Measurements from ENCODE around the gene S1PR2.
"Not testable (repeated sequence)": the region's sequence is repeated elsewhere in the genome, so short reads cannot be mapped to it uniquely, and the experiment has no call there.

The S1PR2 gene

DNA sequence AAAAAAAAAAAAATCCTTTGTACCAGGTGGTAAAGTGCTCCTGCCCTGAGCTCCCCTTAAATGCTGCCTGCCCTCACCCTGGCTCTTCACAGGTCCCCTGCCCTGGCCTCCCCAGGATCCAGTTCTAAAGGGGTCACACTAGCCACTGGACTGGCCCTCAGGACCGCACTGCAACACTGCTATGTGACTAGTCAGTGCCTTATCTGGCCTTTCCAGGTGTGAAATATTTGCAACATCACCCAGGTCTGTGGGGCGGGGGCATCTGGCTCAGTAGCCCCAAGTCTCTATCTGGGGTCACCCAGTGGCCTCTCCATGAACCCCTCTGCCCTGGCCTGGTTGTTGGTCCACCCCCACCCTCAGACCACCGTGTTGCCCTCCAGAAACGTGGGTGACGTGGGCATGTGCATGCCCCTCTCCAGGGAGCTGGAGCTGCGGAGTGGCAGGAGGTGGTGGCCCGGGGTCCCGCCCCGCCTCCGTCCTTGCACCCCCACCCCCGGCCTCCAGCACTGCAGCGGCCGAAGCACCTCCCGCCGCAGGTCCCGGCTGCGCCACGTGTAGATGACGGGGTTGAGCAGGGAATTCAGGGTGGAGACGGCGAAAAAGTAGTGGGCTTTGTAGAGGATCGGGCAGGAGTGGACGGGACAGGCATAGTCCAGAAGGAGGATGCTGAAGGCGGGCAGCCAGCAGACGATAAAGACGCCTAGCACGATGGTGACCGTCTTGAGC lies 7.5 kb downstream of the S1PR2 start:
- no peak for DNase-seq (ENCODE audit: low spot score)

DNA sequence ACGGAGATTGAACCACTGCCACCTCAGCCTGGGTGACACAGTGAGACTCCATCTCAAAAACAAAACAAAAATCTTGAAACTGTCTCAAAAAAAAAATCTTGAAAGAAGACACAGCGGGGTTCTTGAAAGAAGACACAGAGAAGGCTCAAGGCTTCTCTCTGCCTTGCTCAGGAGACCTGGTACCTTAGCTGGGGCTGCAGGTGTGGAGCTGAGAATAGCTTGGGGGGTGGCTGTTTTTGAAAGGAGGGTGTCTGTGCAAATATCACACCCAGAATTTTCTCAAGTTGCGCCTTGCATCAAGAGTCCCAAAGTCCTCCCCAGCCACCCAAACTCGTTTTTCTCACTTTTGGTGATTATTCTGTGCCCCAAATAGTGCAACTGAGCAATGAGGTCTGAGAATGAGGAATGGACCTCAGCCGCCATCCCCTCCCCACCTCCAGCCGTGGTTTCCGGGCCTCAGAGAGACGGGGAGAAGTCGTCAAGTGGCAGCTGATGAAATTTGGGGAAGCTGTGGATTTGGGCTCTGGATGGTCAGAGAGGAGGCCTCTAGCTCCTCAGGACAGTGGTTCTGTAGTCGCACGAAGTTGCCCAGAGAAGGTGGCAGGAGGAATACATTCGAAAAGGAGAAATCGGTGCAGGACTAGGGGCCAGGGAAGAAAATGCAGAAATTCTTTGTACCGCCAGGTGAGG lies 8.8 kb downstream of the S1PR2 start:
- peak; percentile 2 for DNase-seq (ENCODE audit: low spot score)

DNA sequence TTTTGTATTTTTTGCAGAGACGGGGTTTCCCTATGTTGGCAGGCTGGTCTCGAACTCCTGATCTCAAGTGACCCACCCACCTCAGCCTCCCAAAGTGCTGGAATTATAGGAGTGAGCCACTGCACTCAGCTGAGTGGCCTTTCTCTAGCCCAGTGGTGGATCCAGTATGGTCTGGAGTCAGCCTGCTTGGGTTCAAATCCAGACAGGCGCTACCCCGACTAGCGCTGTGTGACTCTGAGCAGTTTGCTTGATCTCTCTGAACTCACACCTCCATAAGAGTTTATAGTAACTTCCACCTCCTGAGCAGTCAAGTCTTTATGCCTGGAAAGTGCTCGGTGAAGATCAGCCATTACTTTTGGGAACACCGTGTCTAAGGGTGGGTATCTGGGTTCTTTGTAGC lies 10.4 kb downstream of the S1PR2 start:
- DNase-seq (ENCODE audit: low spot score): no peak

DNA sequence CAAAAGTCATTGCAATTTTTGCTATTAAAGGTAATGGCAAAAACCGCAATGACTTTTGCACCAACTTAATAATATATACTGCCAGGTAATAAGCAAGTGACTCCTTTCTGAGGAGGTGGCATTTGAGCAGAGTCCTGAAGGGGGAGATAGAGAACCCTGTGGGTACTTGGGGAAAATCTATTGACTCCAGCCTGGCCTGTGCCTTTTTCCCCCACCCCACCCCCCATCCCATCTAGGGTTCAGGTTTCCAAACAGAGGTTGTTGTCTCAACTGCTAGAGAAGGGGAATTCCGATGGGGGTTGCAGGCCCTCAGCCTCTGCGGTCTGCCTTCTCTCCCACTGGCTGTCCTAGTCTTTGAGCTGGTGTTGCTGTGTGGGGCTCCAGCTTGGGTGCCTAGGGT lies 11.5 kb downstream of the S1PR2 start:
- DNase-seq (ENCODE audit: low spot score): no peak

DNA sequence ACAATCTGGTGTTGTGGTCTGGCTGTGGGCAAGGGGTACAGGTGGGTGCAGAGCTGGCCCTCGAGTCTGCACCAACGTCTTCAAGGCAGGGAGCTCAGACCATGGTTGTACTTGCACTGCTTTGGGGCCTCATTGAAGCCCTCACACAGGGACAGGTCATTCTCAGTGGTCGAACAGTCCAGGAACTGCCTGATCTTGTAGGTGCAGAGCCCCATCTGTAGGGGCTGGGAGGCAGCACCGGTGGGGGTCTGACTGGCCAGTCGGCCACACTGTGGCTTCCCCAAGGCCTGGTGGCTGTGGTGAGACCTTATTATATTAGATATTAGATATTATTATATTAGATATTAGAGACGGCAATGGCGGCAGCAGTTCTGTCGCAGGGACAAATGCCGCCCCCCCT lies 14.0 kb downstream of the S1PR2 start:
- no peak for DNase-seq (ENCODE audit: low spot score)

DNA sequence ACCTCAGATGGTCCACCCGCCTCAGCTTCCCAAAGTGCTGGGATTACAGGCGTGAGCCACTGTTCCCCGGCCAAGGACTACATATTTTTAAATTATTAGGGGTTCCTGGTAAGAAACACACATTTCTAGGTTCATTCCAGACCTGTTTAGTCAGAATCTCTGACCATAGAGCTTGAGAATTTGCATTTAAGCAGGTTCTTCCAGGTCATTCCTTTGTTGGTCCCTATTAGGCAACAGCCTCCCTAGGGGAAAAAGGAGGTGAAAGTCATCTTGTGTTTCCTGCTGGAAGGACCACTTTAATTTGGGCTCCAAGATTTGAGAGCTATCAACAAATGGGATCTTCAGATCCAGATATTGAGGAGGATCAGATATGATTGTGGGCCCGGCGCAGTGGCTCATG lies 16.3 kb downstream of the S1PR2 start:
- no peak for DNase-seq (ENCODE audit: low spot score)

DNA sequence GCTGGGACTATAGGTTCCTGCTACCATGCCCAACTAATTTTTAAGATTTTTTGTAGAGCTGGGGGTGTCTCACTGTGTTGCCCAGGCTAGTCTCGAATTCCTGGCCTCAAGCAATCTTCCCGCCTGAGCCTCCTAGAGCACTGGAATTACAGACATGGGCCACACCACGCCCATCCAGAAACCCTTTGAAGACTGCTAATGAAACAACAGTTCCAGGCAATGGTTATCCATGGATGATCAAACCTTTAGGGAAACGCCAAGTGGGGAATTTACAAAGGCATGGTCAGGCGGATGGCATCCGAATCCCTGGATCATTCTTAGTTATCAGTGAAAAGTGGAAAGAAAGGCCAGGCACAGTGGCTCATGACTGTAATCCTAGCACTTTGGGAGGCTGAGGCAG lies 19.4 kb downstream of the S1PR2 start:
- DNase-seq (ENCODE audit: low spot score): no peak

DNA sequence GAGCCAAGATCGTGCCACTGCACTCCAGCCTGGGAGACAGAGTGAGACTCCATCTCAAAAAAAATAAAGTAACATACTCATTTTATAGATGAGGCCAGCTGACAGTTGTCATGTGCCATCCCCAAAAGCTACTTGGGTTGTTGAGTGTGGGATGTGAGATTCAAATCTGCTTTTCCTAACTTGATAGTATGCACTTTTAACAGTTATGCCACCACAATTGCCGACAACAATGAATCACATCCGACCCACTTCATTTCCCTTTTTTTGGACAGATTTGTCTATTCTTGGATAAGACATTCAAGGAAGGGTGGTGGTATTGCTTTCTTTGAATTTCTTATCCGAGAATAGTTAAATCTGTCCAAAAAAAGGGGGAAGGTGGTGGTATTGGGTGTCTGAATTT lies 20.1 kb downstream of the S1PR2 start:
- DNase-seq (ENCODE audit: low spot score): no peak

DNA sequence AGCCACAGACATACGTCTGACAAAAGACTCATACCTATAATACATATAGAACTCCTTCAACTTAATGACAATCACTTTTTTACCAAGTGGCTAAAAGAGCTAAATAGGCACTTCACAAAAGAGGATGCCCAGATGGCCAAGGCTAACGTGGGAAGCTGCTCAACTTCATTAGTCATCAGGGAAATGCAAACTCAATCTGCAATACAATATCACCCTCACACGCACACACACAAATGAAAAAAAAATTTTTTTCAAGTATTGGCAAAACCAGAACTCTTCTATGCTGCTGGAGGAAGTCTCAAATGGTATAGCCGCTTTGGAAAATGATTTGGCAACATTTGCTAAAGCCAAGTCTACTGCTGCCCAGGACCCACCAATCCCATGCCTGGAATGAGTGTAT lies 21.8 kb downstream of the S1PR2 start:
- DNase-seq (ENCODE audit: low spot score): no peak

DNA sequence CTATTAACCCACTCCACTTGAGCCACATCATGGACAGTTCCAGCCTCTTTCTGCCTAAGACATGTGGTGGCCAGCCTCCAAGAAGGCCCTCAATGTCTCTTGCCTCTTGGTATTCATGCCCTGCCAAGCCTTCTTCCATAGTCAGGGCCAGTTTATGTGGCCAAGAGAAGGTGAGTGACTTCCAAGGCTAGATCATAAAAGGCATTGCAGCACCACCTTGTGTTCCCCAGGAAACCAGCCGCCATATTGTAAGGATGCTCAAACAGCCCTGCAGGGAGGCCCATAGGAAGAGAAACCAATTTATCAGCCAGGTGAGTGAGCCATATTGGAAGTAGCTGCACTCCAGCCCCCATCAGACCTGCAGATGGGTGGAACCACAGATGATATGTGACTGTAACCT lies 24.1 kb downstream of the S1PR2 start:
- DNase-seq (ENCODE audit: low spot score): no peak

DNA sequence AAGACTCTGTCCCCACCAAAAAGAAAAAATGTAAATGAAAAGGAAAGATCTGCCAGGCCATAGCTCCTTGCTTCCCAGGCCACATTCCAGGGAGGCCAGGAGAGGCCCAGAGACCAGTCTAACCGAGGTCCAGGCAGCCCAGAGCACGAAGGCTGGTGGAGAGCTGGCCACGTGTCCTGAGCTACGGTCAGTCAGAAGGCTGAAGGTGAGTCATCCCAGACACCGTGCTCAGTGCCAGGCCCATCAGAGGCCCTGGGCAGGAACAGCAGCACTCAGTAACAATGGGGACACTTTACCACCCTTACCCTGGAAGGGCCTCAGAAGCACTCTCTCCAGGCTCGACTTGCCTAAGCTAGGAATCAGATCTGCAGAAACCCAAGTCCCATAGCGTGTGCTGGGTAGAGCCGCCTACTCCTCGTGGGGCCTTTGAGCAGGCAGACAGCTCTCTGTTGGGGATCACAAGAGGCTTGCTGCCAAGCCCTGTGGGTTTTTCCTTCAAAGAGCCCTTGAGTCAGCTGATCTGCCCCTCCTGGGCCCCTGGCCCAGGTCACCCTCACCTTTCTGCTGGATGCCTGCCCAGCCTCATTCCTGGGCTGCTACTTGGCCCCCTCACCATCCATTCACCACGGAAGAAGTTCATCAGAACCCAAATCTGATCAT lies 24.8 kb downstream of the S1PR2 start:
- no peak for DNase-seq (ENCODE audit: low spot score)

DNA sequence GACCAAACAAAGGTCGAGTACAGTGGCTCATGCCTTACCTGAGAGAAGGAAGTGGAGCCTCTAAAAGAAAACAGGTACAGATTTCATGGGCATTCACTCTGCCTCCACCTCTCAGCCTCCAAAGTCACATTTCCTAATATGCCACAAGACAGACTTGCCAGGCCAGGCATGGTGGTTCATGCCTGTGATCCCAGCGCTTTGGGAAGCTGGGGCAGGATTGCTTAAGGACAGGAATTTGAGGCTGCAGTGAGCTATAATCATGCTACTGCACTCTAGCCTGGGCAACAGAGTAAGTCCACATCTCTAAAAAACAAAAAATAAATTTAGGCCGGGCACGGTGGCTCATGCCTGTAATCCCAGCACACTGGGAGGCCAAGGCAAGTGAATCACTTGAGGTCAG lies 25.5 kb downstream of the S1PR2 start:
- no peak for DNase-seq (ENCODE audit: low spot score)

DNA sequence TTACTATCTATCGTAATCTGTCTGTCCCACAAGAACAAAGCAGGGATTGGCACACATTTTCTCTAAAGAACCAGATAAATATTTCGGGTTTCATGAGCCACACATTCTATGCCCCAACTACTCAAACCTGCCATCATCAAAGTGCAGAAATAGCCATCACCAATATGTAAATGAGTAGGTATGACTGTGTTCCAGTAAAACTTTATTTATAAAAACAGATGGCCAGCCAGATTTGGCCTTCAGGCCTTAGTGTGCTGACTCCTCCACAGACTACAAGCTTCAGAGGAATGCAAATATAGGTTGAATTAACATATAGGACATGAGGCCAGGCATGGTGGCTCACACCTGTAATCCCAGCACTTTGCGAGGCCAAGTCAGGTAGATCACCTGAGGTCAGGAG lies 27.4 kb downstream of the S1PR2 start:
- no peak for DNase-seq (ENCODE audit: low spot score)

DNA sequence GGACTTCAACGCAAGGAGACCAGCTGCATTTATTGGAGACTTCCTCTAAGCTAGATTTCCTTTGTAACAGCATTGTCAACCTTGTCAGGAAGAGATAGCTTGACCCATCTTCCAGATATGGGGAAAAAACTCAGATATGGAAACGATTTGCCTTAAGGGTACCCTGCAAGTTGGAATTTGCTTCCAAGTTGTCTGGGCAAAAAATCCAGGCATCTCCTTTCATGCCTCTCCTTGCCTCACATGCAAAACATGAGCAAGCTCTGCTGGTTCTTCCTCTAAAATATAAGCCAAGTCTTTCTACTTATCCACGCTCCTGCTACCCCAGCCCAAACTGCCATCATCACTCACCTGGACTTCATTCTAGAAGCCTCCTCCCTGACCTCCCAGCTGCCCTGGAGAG lies 30.0 kb downstream of the S1PR2 start:
- no peak for DNase-seq (ENCODE audit: low spot score)

DNA sequence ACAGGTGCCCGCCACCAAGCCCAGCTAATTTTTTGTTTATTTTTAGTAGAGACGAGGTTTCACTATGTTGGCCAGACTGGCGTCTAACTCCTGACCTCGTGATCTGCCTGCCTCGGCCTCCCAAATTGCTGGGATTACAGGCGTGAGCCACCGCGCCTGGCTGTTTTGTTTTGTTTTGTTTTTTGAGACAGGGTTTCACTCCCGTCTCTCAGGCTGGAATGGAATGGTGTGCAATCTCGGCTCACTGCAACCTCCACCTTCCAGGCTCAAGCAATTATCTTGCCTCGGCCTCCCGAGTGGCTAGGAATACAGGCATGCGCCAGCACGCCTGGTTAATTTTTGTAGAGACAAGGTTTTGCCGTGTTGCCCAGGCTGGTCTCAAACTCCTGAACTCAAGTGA lies 31.0 kb downstream of the S1PR2 start:
- DNase-seq (ENCODE audit: low spot score): not testable (repeated sequence)

DNA sequence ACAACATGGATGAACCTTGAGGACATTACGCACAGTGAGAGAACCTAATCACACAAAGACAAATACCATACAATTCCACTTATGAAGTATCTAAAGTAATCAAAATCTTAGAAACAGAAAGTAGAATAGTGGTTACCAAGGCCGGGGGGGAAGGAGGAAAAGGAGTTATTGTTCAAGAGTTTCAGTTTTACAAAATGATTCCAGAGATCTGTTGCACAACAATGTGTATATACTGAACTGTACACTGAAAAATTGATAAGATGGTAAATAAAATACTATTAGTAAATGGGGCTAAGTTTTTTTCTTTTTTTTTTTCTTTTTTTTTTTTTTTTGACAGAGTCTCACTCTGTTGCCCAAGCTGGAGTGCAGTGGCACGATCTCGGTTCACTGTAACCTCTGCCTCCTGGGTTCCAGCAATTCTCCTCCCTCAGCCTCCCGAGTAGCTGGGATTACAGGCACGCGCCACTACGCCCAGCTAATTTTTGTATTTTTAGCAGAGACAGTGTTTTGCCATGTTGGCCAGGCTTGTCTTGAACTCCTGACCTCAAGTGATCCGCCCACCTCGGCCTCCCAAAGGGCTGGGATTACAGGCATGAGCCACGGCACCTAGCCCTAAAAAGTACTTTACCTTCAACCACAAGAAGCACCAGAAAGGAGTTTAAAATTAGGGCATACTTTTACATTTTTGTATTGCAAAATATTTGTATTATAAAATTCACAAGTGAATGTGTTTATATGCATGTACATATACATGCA lies 32.1 kb downstream of the S1PR2 start:
- DNase-seq (ENCODE audit: low spot score): not testable (repeated sequence)

DNA sequence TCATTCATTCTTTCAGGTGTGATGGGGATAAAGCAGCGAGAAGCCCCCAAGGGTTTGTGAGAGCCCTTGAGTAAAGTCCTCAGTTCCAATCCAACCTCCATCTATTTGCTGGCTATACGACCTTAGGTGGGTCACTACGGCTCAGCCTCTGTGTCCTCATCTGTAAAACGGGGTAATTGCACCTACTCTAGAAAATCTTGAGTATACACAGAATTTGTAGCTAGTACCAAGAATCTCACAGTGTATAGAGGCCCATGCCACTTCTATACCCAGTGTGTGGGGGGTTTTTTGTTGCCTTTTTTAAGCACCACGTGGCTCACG lies 36.0 kb downstream of the S1PR2 start:
- DNase-seq (ENCODE audit: low spot score): no peak

DNA sequence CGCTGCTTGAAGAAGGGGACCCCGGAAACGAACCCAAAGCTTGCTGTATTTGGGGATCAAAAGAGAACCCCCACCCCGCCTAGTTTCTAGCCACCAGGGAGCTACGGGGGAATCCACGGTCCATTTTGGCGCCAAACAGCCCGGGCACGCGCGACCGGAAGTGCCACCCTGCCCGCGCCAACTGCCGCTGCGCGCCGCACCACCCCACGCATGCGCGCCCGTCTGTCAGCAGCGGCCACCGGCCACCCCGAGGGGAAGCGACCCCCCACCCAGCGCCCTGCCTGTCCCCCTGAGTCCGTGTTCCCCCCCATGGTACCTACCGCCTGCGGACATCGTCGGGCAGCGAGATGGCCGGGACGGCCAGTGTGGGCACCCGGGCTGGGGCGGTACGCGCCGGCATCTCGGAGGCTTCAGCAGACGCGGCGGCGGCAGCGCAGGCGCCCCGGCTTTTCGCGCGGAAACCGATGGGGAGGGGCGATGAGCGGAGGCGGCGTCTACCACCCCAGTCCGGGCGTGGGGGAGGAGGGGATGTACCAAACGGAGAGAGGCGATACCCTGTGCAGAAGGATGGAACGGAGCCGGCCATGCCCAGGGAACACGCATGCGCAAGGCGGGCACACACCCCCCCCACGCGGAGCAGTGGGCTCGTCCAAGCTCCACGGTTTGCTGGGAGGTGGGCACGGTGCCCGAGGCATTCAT lies 36.5 kb downstream of the S1PR2 start, which contains the start of gene DNMT1:
Gene DNMT1 (minus strand): TSS at position 454 of the 699 bp plus-strand sequence. CDS start 54 bp downstream, at position 400.
- DNase-seq (ENCODE audit: low spot score): peak; percentile 94

DNA sequence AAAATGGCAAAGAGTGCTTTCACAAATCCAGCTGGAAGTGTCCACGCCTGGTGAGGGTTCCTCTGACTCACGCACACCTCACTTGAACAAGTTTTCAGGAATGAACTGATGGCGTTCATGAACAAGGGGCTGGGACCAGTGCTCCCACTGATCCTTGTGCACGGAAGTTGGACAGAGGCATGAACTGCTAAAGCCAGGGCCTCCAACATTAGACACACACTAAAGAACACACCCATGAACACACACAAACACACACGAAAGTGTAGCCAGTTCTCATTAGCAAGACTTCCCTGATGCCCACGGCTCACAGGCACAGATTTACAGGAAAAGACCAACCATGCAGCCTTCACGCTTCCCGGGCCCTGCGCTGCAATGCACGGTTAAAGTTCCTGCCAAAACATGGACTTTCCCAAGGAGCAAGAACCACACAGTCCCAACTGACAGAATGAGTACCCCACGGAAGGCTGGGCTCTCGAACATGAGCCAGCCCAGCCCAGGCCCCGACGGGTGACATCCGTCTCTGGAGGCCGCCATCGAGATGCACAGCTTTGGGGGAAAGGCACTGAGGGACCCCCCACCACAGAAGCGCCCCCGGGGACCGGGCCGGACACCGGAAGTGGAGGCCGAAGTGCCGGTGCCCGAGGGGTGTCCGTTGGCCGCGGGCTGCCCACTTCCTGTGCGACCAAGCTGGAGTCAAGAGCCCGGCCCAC lies 37.2 kb downstream of the S1PR2 start:
- DNase-seq (ENCODE audit: low spot score): peak; percentile 7

DNA sequence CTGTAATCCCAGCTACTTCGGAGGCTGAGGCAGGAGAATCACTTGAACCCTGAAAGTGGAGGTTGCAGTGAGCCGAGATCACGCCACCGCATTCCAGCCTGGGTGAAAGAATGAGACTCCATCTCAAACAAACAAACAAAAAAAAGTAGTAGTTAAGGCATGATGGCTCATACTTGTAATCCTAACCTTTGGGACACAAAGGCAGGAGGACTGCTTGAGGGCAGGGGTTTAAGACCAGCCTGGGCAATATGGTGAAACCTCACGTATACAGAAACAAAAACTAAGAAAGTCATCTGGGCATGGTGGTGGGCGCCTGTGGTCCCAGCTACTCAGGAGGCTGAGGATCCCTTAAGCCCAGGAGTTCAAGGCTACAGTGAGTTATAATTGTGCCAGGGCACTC lies 38.2 kb downstream of the S1PR2 start:
- DNase-seq (ENCODE audit: low spot score): no peak

DNA sequence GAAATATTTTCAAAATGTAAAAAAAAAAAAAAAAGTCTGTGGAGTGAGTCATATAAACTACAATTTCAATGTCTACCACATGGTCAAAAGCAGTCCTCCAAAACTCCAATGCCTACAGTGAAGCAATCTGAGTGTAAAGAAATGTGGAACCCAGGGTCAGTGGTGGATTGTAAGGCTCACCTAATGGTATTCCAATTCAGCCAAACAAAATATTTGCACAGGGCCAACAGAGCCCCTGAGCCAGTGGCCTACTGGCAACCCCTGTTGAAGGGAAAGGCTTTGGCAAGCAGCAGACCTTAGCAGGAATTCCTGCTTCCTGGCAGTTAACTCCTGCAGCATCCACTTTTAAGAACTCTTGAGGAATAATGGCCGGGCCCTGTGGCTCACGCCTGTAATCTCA lies 39.8 kb downstream of the S1PR2 start:
- DNase-seq (ENCODE audit: low spot score): no peak

Data from pons (tissue), 1 donor.